ENCODE measurements around the gene MRPL41.

- no peak for TF ChIP-seq CTCF (conservative IDR thresholded peaks at IDR 0.05; ENCODE audit: low read depth, low read length)
- TF ChIP-seq EZH2 (IDR thresholded peaks at IDR 0.05; ENCODE audit: borderline replicate concordance, low read depth, low read length, poor library complexity, severe bottlenecking), result no peak
These were observed 2.7 kb downstream of the MRPL41 start for GRCh38 chr9:137554349-137554748.

Measured in A673 (cell line).